Spleen (tissue), 7 donors: ENCODE results near the gene NDUFB10.

ENCODE experiments used
- CTCF ChIP-seq, 11 experiments: fragments of 200-600 bp in 7 of 11; fragments of 450-650 bp in 4 of 11; sonication (generic) in 4 of 11; IDR thresholded peaks in 8 of 11; conservative IDR thresholded peaks in 3 of 11; 1 replicate in 7 of 11; 2 replicates in 4 of 11; pipeline versions ENCODE4 v1.4.0 to v1.8.0; 2016 to 2021; ENCODE audit warnings: antibody characterized with exemption in 11 of 11, inconsistent platforms in 4 of 11, mild to moderate bottlenecking in 1 of 11
- POLR2A ChIP-seq, 3 donors: fragments of 450-650 bp; IDR thresholded peaks; one replicate each; pipeline ENCODE4 v1.5.1; 2017; ENCODE audit warnings: antibody characterized with exemption in 3 of 3, mild to moderate bottlenecking in 1 of 3
- POLR2AphosphoS5 ChIP-seq, 3 donors: sonication (generic); formaldehyde crosslinking; IDR thresholded peaks; one replicate each; pipeline ENCODE4 v1.5.1; 2017; ENCODE audit warnings: antibody characterized with exemption in 3 of 3
- donor health status: DM: no; HTN: no; CAD: no; lungs with moderate emphysema.
- donor health status: DM: no; HTN: no; CAD: no.
- donor health status: DM: no; HTN: no; CAD: no.

- TF ChIP-seq POLR2AphosphoS5 (IDR thresholded peaks at IDR 0.05), result no peak
- TF ChIP-seq CTCF (IDR thresholded peaks at IDR 0.05 in 8 of 11, conservative IDR thresholded peaks at IDR 0.05 in 3 of 11), result no peak
- TF ChIP-seq POLR2A (IDR thresholded peaks at IDR 0.05), result no peak
Measured at GRCh38 chr16:1965396-1966001, 6.2 kb downstream of the NDUFB10 start.
